HL-60 (cell line): ENCODE data around the gene ZBTB33.

ENCODE experiments used
- DNase-seq, 2 experiments: peaks; one replicate each; pipeline ENCODE4 v3.0.0-alpha.2; 2010 to 2020; ENCODE audit warnings: low read depth in 1 of 2, low spot score in 1 of 2
- H3K27ac ChIP-seq: fragments of 250-450 bp; sonication (Bioruptor Pico); replicated peaks from 2 replicates; pipeline ENCODE4 v1.5.1; 2020; ENCODE audit warnings: mild to moderate bottlenecking, moderate library complexity
- H3K27me3 ChIP-seq: fragments of 250-450 bp; sonication (Bioruptor Pico); 2 replicates; pipeline ENCODE4 v1.5.1; 2021; ENCODE audit warnings: mild to moderate bottlenecking, moderate library complexity; ENCODE audit not compliant: insufficient read depth, poor library complexity, severe bottlenecking
- H3K4me3 ChIP-seq: replicated peaks from 2 replicates; pipeline ENCODE4 v1.5.1; 2011; ENCODE audit warnings: mild to moderate bottlenecking, control low read depth, low read length; ENCODE audit not compliant: insufficient read depth
- GABPA ChIP-seq: IDR thresholded peaks from 2 replicates; pipeline ENCODE4 v1.6.1; 2012; ENCODE audit warnings: low read depth
- POLR2AphosphoS5 ChIP-seq: IDR thresholded peaks from 2 replicates; pipeline ENCODE4 v1.6.1; 2012; ENCODE audit warnings: low read depth
- SPI1 ChIP-seq: IDR thresholded peaks from 2 replicates; pipeline ENCODE4 v1.6.1; 2012; ENCODE audit warnings: low read depth, mild to moderate bottlenecking, borderline replicate concordance
- TF ChIP-seq, protein P1 (sequence below): IDR thresholded peaks from 2 replicates; pipeline ENCODE4 v1.6.1; 2012; ENCODE audit warnings: low read depth; ENCODE audit not compliant: insufficient replicate concordance
- TF ChIP-seq, protein P2 (sequence below): IDR thresholded peaks from one replicate; pipeline ENCODE4 v1.5.1; 2011; ENCODE audit warnings: low read length, control low read depth, inconsistent platforms; ENCODE audit not compliant: insufficient read depth

Gene ZBTB33

DNA sequence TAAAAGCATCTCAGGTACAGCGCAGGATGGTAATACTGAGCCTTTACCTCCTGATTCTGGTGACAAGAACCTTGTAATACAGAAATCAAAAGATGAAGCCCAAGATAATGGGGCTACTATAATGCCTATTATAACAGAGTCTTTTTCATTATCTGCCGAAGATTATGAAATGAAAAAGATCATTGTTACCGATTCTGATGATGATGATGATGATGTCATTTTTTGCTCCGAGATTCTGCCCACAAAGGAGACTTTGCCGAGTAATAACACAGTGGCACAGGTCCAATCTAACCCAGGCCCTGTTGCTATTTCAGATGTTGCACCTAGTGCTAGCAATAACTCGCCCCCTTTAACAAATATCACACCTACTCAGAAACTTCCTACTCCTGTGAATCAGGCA lies 3.2 kb downstream of the ZBTB33 start:
- Histone ChIP-seq H3K27me3 (peaks cover 5% of the 10 kb centered on the region), H3K4me3 (no peak overlapping the region), H3K27ac (no peak overlapping the region)
- DNase-seq, result no peak
- TF ChIP-seq SPI1 (no peak), POLR2AphosphoS5 (no peak), GABPA (no peak)
- TF ChIP-seq, protein P1, sequence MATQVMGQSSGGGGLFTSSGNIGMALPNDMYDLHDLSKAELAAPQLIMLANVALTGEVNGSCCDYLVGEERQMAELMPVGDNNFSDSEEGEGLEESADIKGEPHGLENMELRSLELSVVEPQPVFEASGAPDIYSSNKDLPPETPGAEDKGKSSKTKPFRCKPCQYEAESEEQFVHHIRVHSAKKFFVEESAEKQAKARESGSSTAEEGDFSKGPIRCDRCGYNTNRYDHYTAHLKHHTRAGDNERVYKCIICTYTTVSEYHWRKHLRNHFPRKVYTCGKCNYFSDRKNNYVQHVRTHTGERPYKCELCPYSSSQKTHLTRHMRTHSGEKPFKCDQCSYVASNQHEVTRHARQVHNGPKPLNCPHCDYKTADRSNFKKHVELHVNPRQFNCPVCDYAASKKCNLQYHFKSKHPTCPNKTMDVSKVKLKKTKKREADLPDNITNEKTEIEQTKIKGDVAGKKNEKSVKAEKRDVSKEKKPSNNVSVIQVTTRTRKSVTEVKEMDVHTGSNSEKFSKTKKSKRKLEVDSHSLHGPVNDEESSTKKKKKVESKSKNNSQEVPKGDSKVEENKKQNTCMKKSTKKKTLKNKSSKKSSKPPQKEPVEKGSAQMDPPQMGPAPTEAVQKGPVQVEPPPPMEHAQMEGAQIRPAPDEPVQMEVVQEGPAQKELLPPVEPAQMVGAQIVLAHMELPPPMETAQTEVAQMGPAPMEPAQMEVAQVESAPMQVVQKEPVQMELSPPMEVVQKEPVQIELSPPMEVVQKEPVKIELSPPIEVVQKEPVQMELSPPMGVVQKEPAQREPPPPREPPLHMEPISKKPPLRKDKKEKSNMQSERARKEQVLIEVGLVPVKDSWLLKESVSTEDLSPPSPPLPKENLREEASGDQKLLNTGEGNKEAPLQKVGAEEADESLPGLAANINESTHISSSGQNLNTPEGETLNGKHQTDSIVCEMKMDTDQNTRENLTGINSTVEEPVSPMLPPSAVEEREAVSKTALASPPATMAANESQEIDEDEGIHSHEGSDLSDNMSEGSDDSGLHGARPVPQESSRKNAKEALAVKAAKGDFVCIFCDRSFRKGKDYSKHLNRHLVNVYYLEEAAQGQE, result no peak
- TF ChIP-seq, protein P2, sequence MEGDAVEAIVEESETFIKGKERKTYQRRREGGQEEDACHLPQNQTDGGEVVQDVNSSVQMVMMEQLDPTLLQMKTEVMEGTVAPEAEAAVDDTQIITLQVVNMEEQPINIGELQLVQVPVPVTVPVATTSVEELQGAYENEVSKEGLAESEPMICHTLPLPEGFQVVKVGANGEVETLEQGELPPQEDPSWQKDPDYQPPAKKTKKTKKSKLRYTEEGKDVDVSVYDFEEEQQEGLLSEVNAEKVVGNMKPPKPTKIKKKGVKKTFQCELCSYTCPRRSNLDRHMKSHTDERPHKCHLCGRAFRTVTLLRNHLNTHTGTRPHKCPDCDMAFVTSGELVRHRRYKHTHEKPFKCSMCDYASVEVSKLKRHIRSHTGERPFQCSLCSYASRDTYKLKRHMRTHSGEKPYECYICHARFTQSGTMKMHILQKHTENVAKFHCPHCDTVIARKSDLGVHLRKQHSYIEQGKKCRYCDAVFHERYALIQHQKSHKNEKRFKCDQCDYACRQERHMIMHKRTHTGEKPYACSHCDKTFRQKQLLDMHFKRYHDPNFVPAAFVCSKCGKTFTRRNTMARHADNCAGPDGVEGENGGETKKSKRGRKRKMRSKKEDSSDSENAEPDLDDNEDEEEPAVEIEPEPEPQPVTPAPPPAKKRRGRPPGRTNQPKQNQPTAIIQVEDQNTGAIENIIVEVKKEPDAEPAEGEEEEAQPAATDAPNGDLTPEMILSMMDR, result no peak

DNA sequence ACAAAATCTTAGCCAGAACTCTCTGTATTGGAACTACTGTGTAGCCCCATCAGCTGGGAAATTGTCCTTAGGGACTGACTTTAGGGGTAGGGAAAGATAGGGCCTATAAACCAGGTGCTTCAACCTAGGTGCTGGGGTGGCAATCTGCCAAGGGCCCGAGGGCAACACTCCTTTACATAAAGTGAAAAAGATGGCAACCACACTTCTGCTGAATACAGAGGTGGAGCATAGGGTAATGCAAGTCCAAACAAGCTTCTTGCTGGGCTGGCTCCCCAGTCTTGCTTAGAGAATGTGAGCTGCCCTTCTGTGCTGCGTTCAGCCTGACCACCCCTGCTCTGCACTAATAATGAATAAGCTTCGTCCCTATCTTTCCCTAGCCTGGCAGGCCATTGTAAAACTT lies 9.8 kb downstream of the ZBTB33 start:
- DNase-seq, result no peak
- H3K27ac ChIP-seq, result no peak overlapping the region
- TF ChIP-seq, protein P1, result no peak
- no peak for TF ChIP-seq SPI1
- no peak for TF ChIP-seq POLR2AphosphoS5
- H3K27me3 ChIP-seq, result peaks cover 5% of the 10 kb centered on the region
- H3K4me3 ChIP-seq, result no peak overlapping the region

DNA sequence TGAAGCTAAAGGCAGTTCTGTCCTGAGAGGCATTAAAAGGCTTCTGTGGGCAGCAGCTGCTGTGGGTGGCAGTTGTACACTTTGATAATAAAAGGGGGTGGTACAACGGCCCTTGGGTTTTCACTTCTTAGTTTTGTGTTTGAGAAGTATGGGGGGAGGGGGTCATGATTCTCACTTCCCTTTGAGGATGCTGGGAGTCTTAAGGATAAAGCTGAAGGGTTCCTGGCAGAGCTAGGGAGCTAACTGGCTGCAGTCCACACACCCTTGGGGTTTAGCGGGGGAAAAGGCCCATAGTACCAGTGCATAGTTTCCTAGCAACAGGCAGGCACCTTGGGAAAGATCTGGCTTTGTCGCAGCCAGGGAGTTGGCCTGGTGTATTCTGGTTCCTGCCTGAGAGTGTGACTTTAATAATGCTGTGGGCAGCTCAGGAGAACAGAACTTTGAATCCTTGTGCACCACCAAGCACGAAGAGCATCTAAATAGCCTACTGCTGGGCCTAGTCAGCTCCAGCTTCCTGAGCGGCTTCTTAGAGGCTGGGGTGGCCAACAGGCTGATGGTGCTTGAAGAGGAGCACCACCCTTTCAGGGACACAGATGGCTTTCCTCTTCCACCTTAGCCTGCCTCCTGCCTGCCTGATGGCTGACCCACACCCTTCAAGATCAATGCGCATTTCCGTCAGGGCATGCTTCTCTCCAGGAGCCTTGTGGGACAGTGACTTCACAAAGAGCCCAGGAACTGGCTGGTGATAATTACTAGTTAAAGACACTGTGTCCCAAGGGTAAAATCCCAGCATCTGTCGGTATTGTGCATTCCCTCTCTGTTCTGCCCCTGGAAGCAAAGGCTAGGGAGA lies 12.5 kb downstream of the ZBTB33 start:
- Histone ChIP-seq H3K4me3 (no peak overlapping the region), H3K27ac (no peak overlapping the region), H3K27me3 (no peaks in the 10 kb centered on the region)
- no peak for DNase-seq
- TF ChIP-seq GABPA (no peak), SPI1 (no peak), POLR2AphosphoS5 (no peak)
- TF ChIP-seq, protein P1, result no peak
- TF ChIP-seq, protein P2, result no peak
